Measurements from ENCODE around the gene TRPV2. TPM values are rescaled to one million over a fixed set of nuclear protein-coding genes. Genes with fewer than 3 reads are reported as not detected.
"Not testable (repeated sequence)": the region's sequence is repeated elsewhere in the genome, so short reads cannot be mapped to it uniquely, and the experiment has no call there.

Gene TRPV2
- total RNA-seq, 2 donors from 2014 or later: 87.1 to 91.1 TPM

DNA sequence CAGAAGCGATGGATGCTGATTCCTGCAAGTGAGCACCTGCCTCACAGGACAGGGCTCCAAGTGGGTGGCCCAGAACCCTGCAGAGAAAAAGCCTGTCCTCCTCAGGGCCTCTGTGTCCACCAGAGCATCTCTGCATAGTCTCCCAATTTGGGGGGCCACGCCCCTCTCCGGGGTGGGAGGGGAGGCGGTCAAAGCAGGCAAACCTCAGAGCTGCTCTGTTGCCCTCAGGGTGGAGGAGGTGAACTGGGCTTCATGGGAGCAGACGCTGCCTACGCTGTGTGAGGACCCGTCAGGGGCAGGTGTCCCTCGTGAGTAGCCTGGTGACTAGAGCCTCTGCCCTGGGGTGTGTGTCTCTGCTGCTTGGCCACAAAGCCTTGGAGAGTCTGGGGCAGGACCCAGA lies 19.3 kb downstream of the TRPV2 start:
- Mint-ChIP-seq H3K27ac (peak overlapping the region; percentile 97), H3K27me3 (no peaks in the 10 kb centered on the region), H3K4me3 (no peak overlapping the region), H3K4me1 (peaks cover 26% of the 10 kb centered on the region), H3K36me3 (ENCODE audit: low read depth) (peaks cover 4% of the 10 kb centered on the region)
- ATAC-seq (no peak), DNase-seq (no peak)
- no peaks in the 10 kb centered on the region for H3K9me3 ChIP-seq (ENCODE audit: control insufficient read depth, low read length, poor library complexity, severe bottlenecking)

DNA sequence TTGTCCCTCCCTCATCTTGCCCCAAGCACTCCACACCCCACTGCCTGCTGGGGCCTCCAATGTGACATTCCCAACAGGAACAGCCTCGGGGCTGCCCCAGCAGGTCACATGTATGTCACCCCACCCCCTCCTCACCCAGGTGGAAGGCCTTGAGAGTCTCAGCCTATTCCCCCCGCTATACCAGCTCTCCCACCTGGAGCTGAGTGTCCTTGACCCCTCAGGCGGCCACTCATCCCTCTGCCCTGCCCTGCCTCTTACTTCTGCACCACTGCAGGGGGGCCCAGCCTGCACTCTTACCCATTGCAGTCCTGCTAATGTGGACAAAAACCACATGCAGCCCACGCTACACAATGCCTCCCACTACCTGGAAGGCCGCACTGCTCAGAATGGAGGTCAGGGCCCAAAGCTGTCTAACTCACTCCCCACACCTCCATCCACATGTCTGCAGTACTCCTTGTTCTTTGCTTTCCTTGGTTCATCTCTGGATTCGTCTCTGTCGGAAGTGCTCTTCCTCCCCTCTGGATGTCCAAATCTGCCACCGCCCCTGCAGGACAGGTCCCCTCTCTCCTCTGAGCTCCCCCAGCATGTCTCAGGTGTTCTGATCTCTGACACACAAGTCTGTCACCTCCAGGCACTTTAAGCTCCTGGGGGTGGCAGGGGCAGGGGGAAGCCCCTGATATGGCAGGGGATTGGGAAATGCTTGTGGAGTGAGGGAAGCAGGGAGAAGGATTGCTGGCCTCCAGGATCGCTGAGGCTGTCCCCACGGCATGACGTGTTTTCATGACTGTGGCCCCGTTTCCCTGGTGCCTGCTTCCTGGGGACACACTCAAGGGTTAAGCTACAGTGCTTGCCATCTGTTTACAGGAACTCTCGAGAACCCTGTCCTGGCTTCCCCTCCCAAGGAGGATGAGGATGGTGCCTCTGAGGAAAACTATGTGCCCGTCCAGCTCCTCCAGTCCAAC lies 20.8 kb downstream of the TRPV2 start:
- no peaks in the 10 kb centered on the region for H3K9me3 ChIP-seq (ENCODE audit: control insufficient read depth, low read length, poor library complexity, severe bottlenecking)
- peak overlapping the region; percentile 97 for H3K27ac Mint-ChIP-seq

DNA sequence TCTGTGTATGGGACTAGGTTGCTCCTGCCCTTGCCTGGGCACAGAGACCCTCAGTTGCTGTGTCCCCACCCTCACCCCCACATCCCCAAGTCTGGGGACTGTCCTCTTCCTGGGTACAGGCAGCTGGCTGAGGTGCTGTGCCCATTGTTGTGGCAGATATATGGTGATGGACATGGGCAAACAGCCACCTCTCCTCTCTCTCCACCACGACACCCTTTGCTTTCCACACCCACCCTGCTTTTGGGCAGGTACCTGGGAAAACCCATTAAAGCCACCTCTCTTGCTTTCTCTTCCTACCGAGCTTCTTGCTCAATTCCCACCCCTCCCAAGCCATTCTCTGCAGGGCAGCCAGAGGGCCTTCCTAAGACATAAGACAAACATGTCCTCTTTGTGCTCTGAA lies 21.7 kb downstream of the TRPV2 start:
- no peak for ATAC-seq
- H3K4me1 Mint-ChIP-seq: peaks cover 38% of the 10 kb centered on the region
- no peak overlapping the region for H3K4me3 Mint-ChIP-seq
- H3K27me3 Mint-ChIP-seq: no peaks in the 10 kb centered on the region
- no peak for DNase-seq
- H3K9me3 ChIP-seq (ENCODE audit: control insufficient read depth, low read length, poor library complexity, severe bottlenecking): no peaks in the 10 kb centered on the region
- H3K36me3 Mint-ChIP-seq (ENCODE audit: low read depth): peaks cover 4% of the 10 kb centered on the region
- peak overlapping the region; percentile 97 for H3K27ac Mint-ChIP-seq

More for the DNA sequence above, 20.8 kb downstream of the TRPV2 start:
- Mint-ChIP-seq H3K36me3 (ENCODE audit: low read depth) (peaks cover 2% of the 10 kb centered on the region), H3K4me1 (peaks cover 32% of the 10 kb centered on the region), H3K4me3 (no peak overlapping the region), H3K27me3 (no peaks in the 10 kb centered on the region)
- ATAC-seq (no peak), DNase-seq (no peak)

DNA sequence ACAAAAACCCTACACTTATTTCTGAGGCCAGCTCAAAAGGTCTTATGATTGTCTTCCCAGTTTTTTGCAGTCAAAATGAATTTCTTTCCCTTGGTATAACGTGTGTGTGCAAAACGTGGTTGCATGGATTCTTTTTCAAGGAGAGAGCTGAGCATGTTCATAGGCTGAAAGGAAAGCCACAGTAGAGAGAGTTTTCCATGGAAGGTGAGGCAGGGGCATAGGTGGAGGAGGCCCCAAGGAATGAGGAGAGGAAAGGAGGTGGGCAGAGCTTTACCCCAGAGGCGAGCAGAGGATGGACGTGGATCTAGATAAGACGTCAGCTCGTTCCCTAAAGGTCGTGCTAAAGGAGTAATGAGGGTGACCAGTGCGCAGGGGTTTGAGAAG lies 22.8 kb downstream of the TRPV2 start:
- ATAC-seq (no peak), DNase-seq (no peak)
- Mint-ChIP-seq H3K27me3 (no peaks in the 10 kb centered on the region), H3K4me1 (peaks cover 47% of the 10 kb centered on the region), H3K27ac (peak overlapping the region; percentile 97), H3K36me3 (ENCODE audit: low read depth) (peaks cover 4% of the 10 kb centered on the region), H3K4me3 (peak overlapping the region; percentile 99)
- H3K9me3 ChIP-seq (ENCODE audit: control insufficient read depth, low read length, poor library complexity, severe bottlenecking): no peaks in the 10 kb centered on the region

DNA sequence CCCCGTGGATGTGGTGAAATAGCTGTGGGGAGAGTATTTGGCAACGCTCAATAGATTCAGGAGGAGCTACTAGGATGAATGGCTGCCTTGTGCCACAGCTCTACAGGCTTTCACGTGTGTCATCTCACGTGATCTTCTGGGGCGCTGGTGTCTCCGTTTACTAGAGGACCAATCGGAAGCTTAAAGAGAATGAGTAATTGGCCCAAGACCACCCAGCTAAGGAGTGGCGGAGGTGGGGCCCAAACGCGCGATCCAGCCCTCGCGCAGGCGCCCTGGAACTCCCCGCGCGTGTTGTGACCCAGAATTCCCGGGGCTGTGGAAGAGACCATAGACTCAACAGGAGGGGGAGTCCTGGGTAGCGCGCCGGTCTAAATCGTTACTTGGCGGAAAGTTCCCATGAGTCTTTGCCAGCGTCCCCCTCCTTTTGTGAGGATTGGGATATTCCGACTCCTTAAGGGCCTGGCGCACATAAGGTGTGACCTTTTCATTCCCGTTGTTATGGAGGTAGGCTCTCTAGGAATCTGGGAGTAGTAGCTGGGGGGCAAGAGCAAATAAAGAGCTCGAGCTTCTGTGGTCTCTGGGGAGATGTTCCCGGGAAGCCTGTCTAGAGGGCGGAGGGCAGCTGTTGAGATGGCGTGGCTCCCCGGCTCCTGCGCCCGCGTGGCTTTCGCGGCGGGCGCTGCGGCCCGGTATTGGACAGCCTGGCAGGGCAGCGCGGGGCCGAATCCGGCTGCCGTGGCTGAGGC lies 23.4 kb downstream of the TRPV2 start:
- ATAC-seq: peak; percentile 86
- peak overlapping the region; percentile 99 for H3K4me3 Mint-ChIP-seq
- H3K36me3 Mint-ChIP-seq (ENCODE audit: low read depth): peaks cover 4% of the 10 kb centered on the region
- H3K27ac Mint-ChIP-seq: peak overlapping the region; percentile 97
- no peaks in the 10 kb centered on the region for H3K9me3 ChIP-seq (ENCODE audit: control insufficient read depth, low read length, poor library complexity, severe bottlenecking)
- no peaks in the 10 kb centered on the region for H3K27me3 Mint-ChIP-seq
- peaks cover 48% of the 10 kb centered on the region for H3K4me1 Mint-ChIP-seq
- DNase-seq: peak; percentile 86 to 93 (median 87)

DNA sequence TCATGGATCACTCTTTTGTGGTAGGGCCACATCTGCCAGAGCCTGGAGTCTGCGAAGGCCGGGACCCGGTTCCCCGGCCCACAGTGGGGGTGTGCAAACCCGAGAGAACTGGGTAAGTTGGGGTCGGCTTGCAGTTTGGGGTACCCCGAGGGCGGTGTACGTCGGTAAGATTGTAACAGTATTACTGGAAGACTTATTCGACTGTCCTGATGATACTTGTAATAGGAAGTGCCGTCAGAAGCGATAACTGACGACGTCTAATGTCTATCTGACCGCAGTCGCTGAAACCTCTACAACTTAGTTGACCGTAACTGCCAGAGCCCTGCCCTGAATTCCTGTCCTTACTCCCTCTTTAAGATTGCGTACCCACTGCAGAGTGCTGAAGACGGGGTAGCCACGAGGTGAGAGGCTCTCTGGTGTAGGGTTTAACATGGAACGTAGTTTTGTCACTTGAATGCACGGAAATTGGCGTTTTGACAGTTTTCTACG lies 24.0 kb downstream of the TRPV2 start:
- peaks cover 48% of the 10 kb centered on the region for H3K4me1 Mint-ChIP-seq
- H3K36me3 Mint-ChIP-seq (ENCODE audit: low read depth): peaks cover 4% of the 10 kb centered on the region
- no peaks in the 10 kb centered on the region for H3K27me3 Mint-ChIP-seq
- peak overlapping the region; percentile 97 for H3K27ac Mint-ChIP-seq
- peak overlapping the region; percentile 99 for H3K4me3 Mint-ChIP-seq
- peak in 1 of 3 donors; percentile 14 for DNase-seq
- ATAC-seq: peak; percentile 3
- H3K9me3 ChIP-seq (ENCODE audit: control insufficient read depth, low read length, poor library complexity, severe bottlenecking): no peaks in the 10 kb centered on the region

DNA sequence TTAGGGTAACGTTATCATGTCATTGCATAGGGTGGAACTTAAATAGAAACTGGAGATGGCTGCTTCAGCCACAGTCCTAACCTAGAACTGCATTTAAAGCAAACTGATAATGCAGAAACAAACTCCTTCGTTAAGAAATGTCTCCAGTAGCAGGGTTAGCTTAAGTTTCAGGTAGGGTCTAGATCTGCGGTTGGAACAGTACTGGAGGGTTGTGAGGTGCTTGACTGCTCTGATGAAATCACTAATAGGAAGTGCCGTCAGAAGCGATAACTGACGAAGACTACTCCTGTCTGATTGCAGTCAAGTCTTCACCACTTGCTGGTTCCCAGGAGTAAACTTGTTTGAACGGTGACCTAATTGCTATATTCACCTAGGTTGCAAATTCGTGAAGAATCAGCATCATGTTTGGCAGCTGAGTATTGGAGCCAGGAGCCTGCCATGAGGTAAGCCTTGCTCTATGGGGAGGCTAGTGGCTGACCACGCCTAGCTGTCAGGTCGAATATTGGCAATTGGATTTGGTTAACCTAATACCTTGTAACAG lies 24.5 kb downstream of the TRPV2 start:
- peak; percentile 32 for ATAC-seq
- Mint-ChIP-seq H3K4me1 (peaks cover 48% of the 10 kb centered on the region), H3K27me3 (no peaks in the 10 kb centered on the region), H3K4me3 (peak overlapping the region; percentile 99), H3K27ac (peak overlapping the region; percentile 97), H3K36me3 (ENCODE audit: low read depth) (peaks cover 4% of the 10 kb centered on the region)
- H3K9me3 ChIP-seq (ENCODE audit: control insufficient read depth, low read length, poor library complexity, severe bottlenecking): no peaks in the 10 kb centered on the region
- no peak for DNase-seq

DNA sequence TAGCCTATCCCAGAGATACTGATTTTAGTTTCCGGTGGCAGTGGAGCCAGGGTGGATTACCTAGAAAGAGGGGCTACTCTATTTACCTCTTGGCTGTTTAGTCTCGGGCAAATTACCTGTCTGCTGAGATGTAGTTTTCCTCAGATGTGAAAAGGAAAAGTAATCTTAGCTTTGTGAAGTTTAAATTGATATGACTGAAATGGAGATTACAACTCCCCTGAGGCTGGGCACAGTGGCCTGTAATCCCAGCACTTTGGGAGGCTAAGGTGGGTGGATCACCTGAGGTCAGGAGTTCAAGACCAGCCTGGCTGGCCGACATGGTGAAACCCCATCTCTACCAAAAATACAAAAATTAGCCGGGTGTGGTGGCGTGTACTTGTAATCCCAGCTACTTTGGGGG lies 25.0 kb downstream of the TRPV2 start:
- peak overlapping the region; percentile 99 for H3K4me3 Mint-ChIP-seq
- H3K27me3 Mint-ChIP-seq; H3K36me3 Mint-ChIP-seq (ENCODE audit: low read depth): not testable (repeated sequence)

DNA sequence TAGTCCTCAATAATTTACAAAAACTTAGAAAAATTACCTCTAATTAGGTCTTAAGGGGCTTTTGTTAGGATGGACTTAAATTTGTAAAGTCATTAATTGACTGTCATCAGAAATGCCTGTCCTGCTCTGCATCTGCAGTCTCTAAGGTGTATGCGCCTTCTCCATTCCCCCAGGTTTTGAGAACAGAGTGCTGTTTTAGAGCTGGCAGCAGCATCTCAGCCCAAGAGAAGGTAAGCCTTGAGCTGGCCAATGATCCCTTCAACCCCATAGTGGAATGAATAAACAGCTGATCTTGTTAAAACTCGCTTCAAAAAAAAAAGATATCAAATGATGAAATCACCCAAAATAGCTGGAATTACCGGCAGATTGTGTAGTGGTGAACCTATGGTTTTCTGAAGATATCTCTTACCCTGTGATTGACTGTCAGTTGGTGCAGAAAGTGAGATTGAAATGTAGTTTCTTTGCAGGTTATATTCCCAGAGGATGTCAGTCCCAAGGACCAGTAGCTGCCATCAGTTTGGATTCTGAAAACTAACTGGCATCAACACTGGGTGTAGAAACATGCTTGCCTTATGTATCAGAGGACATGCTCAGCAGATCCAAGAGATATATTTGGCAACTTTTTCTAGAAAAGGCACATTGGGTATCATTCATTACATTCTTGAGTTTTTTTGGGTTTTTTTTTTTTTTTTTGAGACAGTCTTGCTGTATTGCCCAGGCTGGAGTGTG lies 25.7 kb downstream of the TRPV2 start:
- no peaks in the 10 kb centered on the region for H3K9me3 ChIP-seq (ENCODE audit: control insufficient read depth, low read length, poor library complexity, severe bottlenecking)
- H3K36me3 Mint-ChIP-seq (ENCODE audit: low read depth): peaks cover 4% of the 10 kb centered on the region
- ATAC-seq (no peak), DNase-seq (no peak)
- H3K4me3 Mint-ChIP-seq: peak overlapping the region; percentile 52
- H3K4me1 Mint-ChIP-seq: peaks cover 41% of the 10 kb centered on the region
- H3K27me3 Mint-ChIP-seq: no peaks in the 10 kb centered on the region
- H3K27ac Mint-ChIP-seq: peak overlapping the region; percentile 97

More for the DNA sequence above, 25.0 kb downstream of the TRPV2 start:
- ATAC-seq; DNase-seq; H3K9me3 ChIP-seq (ENCODE audit: control insufficient read depth, low read length, poor library complexity, severe bottlenecking): not testable (repeated sequence)
- Mint-ChIP-seq H3K27ac (peak overlapping the region; percentile 97), H3K4me1 (peaks cover 48% of the 10 kb centered on the region)

DNA sequence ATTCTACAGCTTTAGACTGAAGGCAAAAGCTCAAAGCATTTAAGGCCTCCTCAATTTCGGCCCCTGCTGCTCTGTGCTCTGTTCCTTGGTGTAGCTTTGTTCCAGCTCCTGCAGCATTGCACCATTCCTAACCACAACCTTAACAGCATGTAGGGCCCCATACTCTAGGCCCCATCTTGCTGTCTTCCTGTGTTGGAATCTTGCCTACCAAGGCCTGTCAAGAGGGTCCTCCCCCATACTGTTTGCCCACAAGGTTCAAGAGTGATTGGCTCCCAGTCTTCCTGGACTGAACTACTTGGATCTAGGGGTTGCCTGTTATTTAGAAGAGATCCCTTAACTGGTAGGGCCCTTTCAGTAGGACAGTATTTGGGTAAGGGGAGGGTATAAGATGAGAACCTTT lies 26.8 kb downstream of the TRPV2 start:
- H3K4me1 Mint-ChIP-seq: peaks cover 40% of the 10 kb centered on the region
- peak overlapping the region; percentile 97 for H3K27ac Mint-ChIP-seq
- ATAC-seq: no peak
- no peak overlapping the region for H3K4me3 Mint-ChIP-seq
- DNase-seq: no peak
- no peaks in the 10 kb centered on the region for H3K27me3 Mint-ChIP-seq
- no peaks in the 10 kb centered on the region for H3K9me3 ChIP-seq (ENCODE audit: control insufficient read depth, low read length, poor library complexity, severe bottlenecking)
- peaks cover 4% of the 10 kb centered on the region for H3K36me3 Mint-ChIP-seq (ENCODE audit: low read depth)

DNA sequence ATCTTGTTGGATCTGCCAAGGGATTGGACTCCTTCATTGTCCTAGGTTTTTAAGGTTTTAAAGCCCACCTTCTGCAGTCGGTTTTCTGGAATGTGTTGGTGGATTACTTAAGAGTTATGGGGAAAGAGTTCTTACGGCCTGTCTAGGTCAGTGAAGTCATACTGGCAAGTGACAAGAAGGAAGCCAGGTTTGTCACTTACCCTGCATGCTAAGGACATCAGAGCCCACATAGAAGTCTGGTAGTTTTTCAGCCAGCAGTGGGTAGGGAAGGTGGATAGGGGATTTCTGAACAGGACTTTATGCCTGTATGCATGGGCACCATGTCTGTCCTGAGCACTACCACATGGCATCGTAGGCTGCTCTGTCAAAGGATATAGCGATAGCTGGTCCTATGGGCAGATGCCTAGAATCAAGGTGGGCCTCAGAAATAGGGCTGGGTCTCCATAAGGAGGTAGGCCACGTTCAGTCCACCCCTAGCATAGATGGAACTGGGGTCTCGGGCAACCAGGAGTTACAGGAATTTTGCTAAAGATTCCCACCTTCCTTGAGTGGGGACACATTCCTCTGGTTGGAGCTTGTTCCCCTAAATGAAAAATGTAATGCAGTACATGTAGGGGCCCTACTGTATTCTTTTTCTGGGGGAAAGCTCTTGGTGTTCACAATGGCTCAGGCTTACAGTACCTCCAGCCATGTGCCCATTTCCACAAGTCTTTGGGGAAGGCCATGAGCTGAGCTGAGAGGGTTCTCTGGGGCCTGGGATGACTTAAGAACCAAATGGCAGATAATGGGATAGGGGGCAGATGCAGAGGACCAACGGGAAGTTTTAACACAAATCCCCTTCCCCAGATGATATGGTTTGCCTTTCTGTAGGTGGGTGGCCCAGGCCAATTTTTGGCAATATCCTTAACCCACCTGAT lies 27.5 kb downstream of the TRPV2 start:
- Mint-ChIP-seq H3K27me3 (no peaks in the 10 kb centered on the region), H3K27ac (peak overlapping the region; percentile 97), H3K36me3 (ENCODE audit: low read depth) (peaks cover 6% of the 10 kb centered on the region), H3K4me3 (no peak overlapping the region), H3K4me1 (peaks cover 40% of the 10 kb centered on the region)
- ATAC-seq: no peak
- no peaks in the 10 kb centered on the region for H3K9me3 ChIP-seq (ENCODE audit: control insufficient read depth, low read length, poor library complexity, severe bottlenecking)
- no peak for DNase-seq

All from T-helper 17 cell (primary cell).